ENCODE data around the gene MSI2.

DNA sequence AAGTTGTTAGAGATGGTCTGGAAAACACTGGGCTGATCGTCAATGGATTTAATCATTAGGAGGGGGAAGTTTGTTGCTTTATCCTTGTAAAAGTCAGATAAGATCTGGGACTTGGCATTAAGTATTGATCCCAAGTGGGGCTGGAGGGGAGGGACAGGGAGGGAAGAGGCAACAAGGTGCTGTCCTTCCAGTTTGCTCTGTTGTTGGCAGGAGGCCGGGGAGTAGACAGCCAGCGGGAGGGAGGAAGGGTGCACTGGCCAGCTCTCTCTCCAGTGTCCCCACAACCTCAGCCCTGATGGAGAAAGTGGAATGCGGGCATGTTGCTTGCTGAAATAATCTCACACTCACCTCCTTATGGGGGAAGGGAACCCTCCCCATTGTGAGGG is 278.5 kb downstream of the MSI2 start:
- TF ChIP-seq, protein P1, sequence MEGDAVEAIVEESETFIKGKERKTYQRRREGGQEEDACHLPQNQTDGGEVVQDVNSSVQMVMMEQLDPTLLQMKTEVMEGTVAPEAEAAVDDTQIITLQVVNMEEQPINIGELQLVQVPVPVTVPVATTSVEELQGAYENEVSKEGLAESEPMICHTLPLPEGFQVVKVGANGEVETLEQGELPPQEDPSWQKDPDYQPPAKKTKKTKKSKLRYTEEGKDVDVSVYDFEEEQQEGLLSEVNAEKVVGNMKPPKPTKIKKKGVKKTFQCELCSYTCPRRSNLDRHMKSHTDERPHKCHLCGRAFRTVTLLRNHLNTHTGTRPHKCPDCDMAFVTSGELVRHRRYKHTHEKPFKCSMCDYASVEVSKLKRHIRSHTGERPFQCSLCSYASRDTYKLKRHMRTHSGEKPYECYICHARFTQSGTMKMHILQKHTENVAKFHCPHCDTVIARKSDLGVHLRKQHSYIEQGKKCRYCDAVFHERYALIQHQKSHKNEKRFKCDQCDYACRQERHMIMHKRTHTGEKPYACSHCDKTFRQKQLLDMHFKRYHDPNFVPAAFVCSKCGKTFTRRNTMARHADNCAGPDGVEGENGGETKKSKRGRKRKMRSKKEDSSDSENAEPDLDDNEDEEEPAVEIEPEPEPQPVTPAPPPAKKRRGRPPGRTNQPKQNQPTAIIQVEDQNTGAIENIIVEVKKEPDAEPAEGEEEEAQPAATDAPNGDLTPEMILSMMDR (IDR thresholded peaks at IDR 0.05): no peak
- TF ChIP-seq EP300 (IDR thresholded peaks at IDR 0.05): no peak

Data from suprapubic skin (tissue), 3 donors.